H9 (cell line): ENCODE results near the gene SPA17. TPM values are rescaled to one million over a fixed set of nuclear protein-coding genes. Genes with fewer than 3 reads are reported as not detected.
A peak's percentile ranks its signal among the peaks of the same experiment; 100 is the strongest.

Source experiments
- DNase-seq: peaks from one replicate; pipeline ENCODE4 v3.0.0-alpha.2; 2017
- H2AFZ ChIP-seq: one replicate; pipeline ENCODE4 v1.6.1; 2013; ENCODE audit warnings: mild to moderate bottlenecking, low read length, control low read depth, moderate library complexity
- H2AK5ac ChIP-seq: 2 replicates; pipeline ENCODE4 v1.6.1; 2013; ENCODE audit warnings: low read length, control low read depth, mixed read lengths; ENCODE audit not compliant: insufficient read length
- H2BK120ac ChIP-seq: one replicate; pipeline ENCODE4 v1.6.1; 2013; ENCODE audit warnings: low read depth, mild to moderate bottlenecking, low read length, control low read depth, inconsistent platforms; ENCODE audit not compliant: poor library complexity, severe bottlenecking
- H2BK12ac ChIP-seq: 2 replicates; pipeline ENCODE4 v1.6.1; 2013; ENCODE audit warnings: low read length, control low read depth, mixed read lengths, low read depth; ENCODE audit not compliant: insufficient read length
- H2BK15ac ChIP-seq: 2 replicates; pipeline ENCODE4 v1.6.1; 2013; ENCODE audit warnings: low read depth, low read length, control low read depth
- H2BK20ac ChIP-seq: one replicate; pipeline ENCODE4 v1.6.1; 2013; ENCODE audit warnings: low read depth, mild to moderate bottlenecking, low read length, control low read depth, inconsistent platforms; ENCODE audit not compliant: poor library complexity, severe bottlenecking
- H2BK5ac ChIP-seq: 2 replicates; pipeline ENCODE4 v1.6.1; 2013; ENCODE audit warnings: low read length, control low read depth, mixed read lengths; ENCODE audit not compliant: insufficient read length
- H3K14ac ChIP-seq: 2 replicates; pipeline ENCODE4 v1.6.1; 2013; ENCODE audit warnings: low read length, control low read depth; ENCODE audit not compliant: insufficient read depth
- H3K18ac ChIP-seq: 2 replicates; pipeline ENCODE4 v1.6.1; 2013; ENCODE audit warnings: low read depth, mild to moderate bottlenecking, mixed read lengths, low read length, control low read depth; ENCODE audit not compliant: insufficient read length
- H3K23ac ChIP-seq: 2 replicates; pipeline ENCODE4 v1.6.1; 2013; ENCODE audit warnings: low read length, control low read depth, mixed read lengths, low read depth; ENCODE audit not compliant: insufficient read length
- H3K23me2 ChIP-seq: 2 replicates; pipeline ENCODE4 v1.6.1; 2013; ENCODE audit warnings: low read depth, mild to moderate bottlenecking, mixed read lengths, low read length, control low read depth; ENCODE audit not compliant: insufficient read length, poor library complexity, severe bottlenecking
- H3K27ac ChIP-seq: 2 replicates; pipeline ENCODE4 v1.5.1; 2013; ENCODE audit warnings: low read length, control low read depth, mixed read lengths, low read depth; ENCODE audit not compliant: insufficient read length
- H3K27me3 ChIP-seq: 2 replicates; pipeline ENCODE4 v1.6.1; 2013; ENCODE audit warnings: low read length, control low read depth, inconsistent platforms; ENCODE audit not compliant: insufficient read depth
- H3K4ac ChIP-seq: 2 replicates; pipeline ENCODE4 v1.6.1; 2013; ENCODE audit warnings: low read depth, mild to moderate bottlenecking, control low read depth, inconsistent platforms, low read length, moderate library complexity
- H3K4me1 ChIP-seq: 2 replicates; pipeline ENCODE4 v1.6.1; 2013; ENCODE audit warnings: low read length, control low read depth, inconsistent platforms; ENCODE audit not compliant: insufficient read depth
- H3K4me2 ChIP-seq: 2 replicates; pipeline ENCODE4 v1.6.1; 2013; ENCODE audit warnings: low read length, control low read depth, mixed read lengths; ENCODE audit not compliant: insufficient read length, insufficient read depth
- H3K56ac ChIP-seq: 2 replicates; pipeline ENCODE4 v1.6.1; 2013; ENCODE audit warnings: low read depth, mild to moderate bottlenecking, mixed read lengths, low read length, control low read depth; ENCODE audit not compliant: insufficient read length
- H3K79me1 ChIP-seq: 2 replicates; pipeline ENCODE4 v1.6.1; 2013; ENCODE audit warnings: low read depth, mild to moderate bottlenecking, moderate library complexity, low read length, control low read depth, inconsistent platforms; ENCODE audit not compliant: insufficient read depth, poor library complexity, severe bottlenecking
- H3K79me2 ChIP-seq: 2 replicates; pipeline ENCODE4 v1.6.1; 2013; ENCODE audit warnings: low read length, control low read depth, inconsistent platforms; ENCODE audit not compliant: insufficient read depth
- H3K9ac ChIP-seq: 2 replicates; pipeline ENCODE4 v1.6.1; 2013; ENCODE audit warnings: low read length, control low read depth, mixed read lengths; ENCODE audit not compliant: insufficient read length; ENCODE audit errors: extremely low read depth
- H3K9me3 ChIP-seq: one replicate; pipeline ENCODE4 v1.6.1; 2013; ENCODE audit warnings: low read depth, low read length, inconsistent platforms; ENCODE audit not compliant: control insufficient read depth
- H3T11ph ChIP-seq: one replicate; pipeline ENCODE4 v1.6.1; 2013; ENCODE audit warnings: mild to moderate bottlenecking, low read length, control low read depth, inconsistent platforms
- H4K20me1 ChIP-seq: one replicate; pipeline ENCODE4 v1.6.1; 2013; ENCODE audit not compliant: control insufficient read depth, insufficient read length, insufficient read depth
- H4K5ac ChIP-seq: 2 replicates; pipeline ENCODE4 v1.6.1; 2013; ENCODE audit warnings: low read depth, mild to moderate bottlenecking, mixed read lengths, low read length, control low read depth; ENCODE audit not compliant: insufficient read length
- H4K8ac ChIP-seq: replicated peaks from 2 replicates; pipeline ENCODE4 v1.6.1; 2013; ENCODE audit warnings: low read length, control low read depth, mixed read lengths, low read depth; ENCODE audit not compliant: insufficient read length
- H4K91ac ChIP-seq: 2 replicates; pipeline ENCODE4 v1.6.1; 2013; ENCODE audit warnings: low read depth, mild to moderate bottlenecking, moderate library complexity, mixed read lengths, low read length, control low read depth; ENCODE audit not compliant: insufficient read length
- H3K27ac Mint-ChIP-seq, 3 experiments: 2 replicates in 2 of 3; 3 replicates in 1 of 3; pipeline ENCODE4 v1.8.0; 2020 to 2021; ENCODE audit warnings: mixed read lengths in 3 of 3, mild to moderate bottlenecking in 1 of 3, moderate library complexity in 1 of 3
- H3K27me3 Mint-ChIP-seq: 2 replicates; pipeline ENCODE4 v1.8.0; 2021; ENCODE audit warnings: low read depth, mild to moderate bottlenecking, moderate library complexity, mixed read lengths
- H3K36me3 Mint-ChIP-seq, 3 experiments: 2 replicates in 2 of 3; 3 replicates in 1 of 3; pipeline ENCODE4 v1.8.0; 2020 to 2021; ENCODE audit warnings: low read depth in 3 of 3, mixed read lengths in 3 of 3; ENCODE audit not compliant: insufficient read depth in 1 of 3
- H3K4me1 Mint-ChIP-seq, 2 experiments: 2 replicates each; pipeline ENCODE4 v1.8.0; 2020; ENCODE audit warnings: mixed read lengths in 2 of 2
- H3K4me3 Mint-ChIP-seq, 2 experiments: 2 replicates in 1 of 2; 3 replicates in 1 of 2; pipeline ENCODE4 v1.8.0; 2020 to 2021; ENCODE audit warnings: mild to moderate bottlenecking in 2 of 2, mixed read lengths in 2 of 2, moderate library complexity in 1 of 2
- H3K9me3 Mint-ChIP-seq, 2 experiments: 2 replicates in 1 of 2; 3 replicates in 1 of 2; pipeline ENCODE4 v1.8.0; 2020; ENCODE audit warnings: mild to moderate bottlenecking in 2 of 2, mixed read lengths in 2 of 2, moderate library complexity in 1 of 2
- WGBS: extraction: QIAGEN DNeasy Blood & Tissue Kit; methylation state at CpG from one replicate; pipeline ENCODE4 v1.1.7; 2013; ENCODE audit warnings: missing lambda C conversion rate, low lambda C conversion rate, mixed read lengths; ENCODE audit not compliant: insufficient read length; ENCODE audit errors: extremely low coverage; 5-methylcytosine and 5-hydroxymethylcytosine counted together
- total RNA-seq: library from RNA; stranded (reverse); gene quantifications from 2 replicates; pipeline ENCODE4 v1.2.1, GENCODE V29; 2021
- TF ChIP-seq, protein P1 (sequence below): fragments of 200-600 bp; sonication (generic); conservative IDR thresholded peaks from 3 replicates; pipeline ENCODE4 v1.8.0; 2021; ENCODE audit warnings: antibody characterized with exemption, mild to moderate bottlenecking

SPA17 gene
- total RNA-seq, 1 experiment from 2014 or later = 6.9 TPM

DNA sequence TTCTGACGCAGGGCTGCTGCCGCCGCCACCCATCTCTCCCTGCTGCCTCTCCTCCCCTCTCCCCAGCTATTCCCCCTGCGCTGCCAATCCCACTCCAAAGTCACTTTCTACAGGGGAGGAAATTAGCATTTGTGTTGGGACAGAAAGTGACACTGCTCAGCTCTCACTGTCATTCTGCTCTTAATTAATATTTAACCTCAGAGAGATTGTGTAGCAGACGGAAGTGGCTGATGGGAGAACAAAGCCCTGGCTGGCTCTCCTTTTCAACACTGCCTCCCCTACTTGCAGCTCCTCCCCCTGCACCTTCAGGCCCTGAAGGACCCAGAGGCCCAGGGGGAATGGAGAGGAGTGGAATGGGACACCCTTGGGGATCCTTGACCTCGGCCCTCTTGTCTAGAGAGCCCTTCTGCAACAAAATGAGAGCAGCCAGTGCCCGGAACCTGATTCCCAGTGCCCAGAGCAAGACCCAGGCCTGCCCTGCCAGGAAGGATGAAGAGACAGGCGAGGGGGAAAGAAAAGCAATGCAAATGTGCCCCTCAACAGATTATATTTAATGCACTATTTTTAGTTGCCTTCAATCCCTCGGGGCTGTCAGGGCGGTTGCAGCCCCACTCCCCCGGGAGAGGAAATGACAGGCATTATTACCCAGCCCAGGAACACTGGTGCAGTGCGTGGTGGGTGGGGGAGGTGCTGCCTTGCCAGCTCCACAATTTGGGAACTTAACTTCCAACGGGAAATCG lies 51.4 kb downstream of the SPA17 start:
- no peak overlapping the region for H4K8ac ChIP-seq
- TF ChIP-seq, protein P1, sequence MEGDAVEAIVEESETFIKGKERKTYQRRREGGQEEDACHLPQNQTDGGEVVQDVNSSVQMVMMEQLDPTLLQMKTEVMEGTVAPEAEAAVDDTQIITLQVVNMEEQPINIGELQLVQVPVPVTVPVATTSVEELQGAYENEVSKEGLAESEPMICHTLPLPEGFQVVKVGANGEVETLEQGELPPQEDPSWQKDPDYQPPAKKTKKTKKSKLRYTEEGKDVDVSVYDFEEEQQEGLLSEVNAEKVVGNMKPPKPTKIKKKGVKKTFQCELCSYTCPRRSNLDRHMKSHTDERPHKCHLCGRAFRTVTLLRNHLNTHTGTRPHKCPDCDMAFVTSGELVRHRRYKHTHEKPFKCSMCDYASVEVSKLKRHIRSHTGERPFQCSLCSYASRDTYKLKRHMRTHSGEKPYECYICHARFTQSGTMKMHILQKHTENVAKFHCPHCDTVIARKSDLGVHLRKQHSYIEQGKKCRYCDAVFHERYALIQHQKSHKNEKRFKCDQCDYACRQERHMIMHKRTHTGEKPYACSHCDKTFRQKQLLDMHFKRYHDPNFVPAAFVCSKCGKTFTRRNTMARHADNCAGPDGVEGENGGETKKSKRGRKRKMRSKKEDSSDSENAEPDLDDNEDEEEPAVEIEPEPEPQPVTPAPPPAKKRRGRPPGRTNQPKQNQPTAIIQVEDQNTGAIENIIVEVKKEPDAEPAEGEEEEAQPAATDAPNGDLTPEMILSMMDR = no peak
- H3K56ac ChIP-seq = no peak overlapping the region
- H3K23me2 ChIP-seq = no peaks in the 10 kb centered on the region
- no peak overlapping the region for H2AFZ ChIP-seq
- no peak overlapping the region for H2BK5ac ChIP-seq
- H2BK15ac ChIP-seq = no peak overlapping the region
- H3K27me3 ChIP-seq = peaks cover 19% of the 10 kb centered on the region; the same call in 1 of the 2 replicates
- H3K27ac Mint-ChIP-seq = no peak overlapping the region
- no peak overlapping the region for H4K91ac ChIP-seq
- H3K79me1 ChIP-seq = no peaks in the 10 kb centered on the region
- H3K4me1 ChIP-seq = peaks cover 11% of the 10 kb centered on the region
- H3K18ac ChIP-seq = no peak overlapping the region
- no peak overlapping the region for H3K23ac ChIP-seq
- no CpG with 5 or more reads among the region's 14 CpGs for WGBS
- no peak overlapping the region for H2BK120ac ChIP-seq
- H3K9me3 ChIP-seq = no peaks in the 10 kb centered on the region
- H3K14ac ChIP-seq = no peak overlapping the region; the same call in 1 of the 2 replicates
- no peaks in the 10 kb centered on the region; a peak in 1 of 7 replicates for H3K36me3 Mint-ChIP-seq
- H2BK20ac ChIP-seq = no peak overlapping the region
- H3T11ph ChIP-seq = no peak overlapping the region
- peaks cover 56% of the 10 kb centered on the region for H3K27me3 Mint-ChIP-seq
- no peak overlapping the region for H2BK12ac ChIP-seq
- peaks cover 42 to 47% of the 10 kb centered on the region in 2 experiments for H3K4me1 Mint-ChIP-seq
- H3K27ac ChIP-seq = no peak overlapping the region
- peak overlapping the region; percentile 30 for H3K4me2 ChIP-seq
- no peak overlapping the region for H4K5ac ChIP-seq
- no peaks in the 10 kb centered on the region for H4K20me1 ChIP-seq
- H3K79me2 ChIP-seq = no peaks in the 10 kb centered on the region
- H3K9me3 Mint-ChIP-seq = no peaks in the 10 kb centered on the region; a peak in 1 of 5 replicates
- peak; percentile 33 for DNase-seq
- no peak overlapping the region for H3K4ac ChIP-seq
- peak overlapping the region in 1 of 2 experiments; percentile 27; a peak in 1 of 5 replicates for H3K4me3 Mint-ChIP-seq
- H2AK5ac ChIP-seq = no peak overlapping the region
- H3K9ac ChIP-seq = no peak overlapping the region
